IMR-90 (cell line): ENCODE data around the gene S100Z. TPM values are rescaled to one million over a fixed set of nuclear protein-coding genes. Genes with fewer than 3 reads are reported as not detected.

Experiments
- ATAC-seq: fragments of 200-7000 bp; cut with Tn5 transposase; 2 replicates; pipeline ENCODE4 v1.9.1; 2020; ENCODE audit warnings: low read depth, mild to moderate bottlenecking, moderate library complexity
- BruUV-seq: library from RNA; stranded (reverse); fragments of 400-500 nt; replicated peaks from 2 replicates; lab custom pipeline; 2021; lab: Mats Ljungman, UMichigan
- CTCF ChIA-PET: fragments of 300-600 bp; formaldehyde crosslinking; extraction: SDS; loops from one replicate; lab custom pipeline; 2021; ENCODE audit warnings: antibody characterized with exemption; lab: Yijun Ruan, JAX
- POLR2A ChIA-PET: fragments of 300-600 bp; sonication (Branson Sonifier 250); formaldehyde crosslinking; loops from one replicate; lab custom pipeline; 2022; ENCODE audit warnings: antibody characterized with exemption; ENCODE audit not compliant: unreplicated experiment; lab: Charles Lee
- DNase-seq: peaks from one replicate; pipeline ENCODE4 v3.0.0; 2013
- H2AFZ ChIP-seq: replicated peaks from 2 replicates; pipeline ENCODE3; 2013; ENCODE audit warnings: low read length, mild to moderate bottlenecking; ENCODE audit not compliant: poor library complexity
- H2AK5ac ChIP-seq: 2 replicates; pipeline ENCODE4 v1.6.1; 2013; ENCODE audit warnings: low read depth, low read length, inconsistent platforms
- H2AK9ac ChIP-seq: replicated peaks from 2 replicates; pipeline ENCODE3; 2013; ENCODE audit warnings: mild to moderate bottlenecking, low read depth, low read length, moderate library complexity; ENCODE audit not compliant: poor library complexity
- H2BK120ac ChIP-seq: 2 replicates; pipeline ENCODE4 v1.6.1; 2013; ENCODE audit warnings: low read depth, low read length, inconsistent platforms
- H2BK15ac ChIP-seq: 3 replicates; pipeline ENCODE4 v1.6.1; 2013; ENCODE audit warnings: low read depth, low read length, inconsistent platforms
- H2BK20ac ChIP-seq: 2 replicates; pipeline ENCODE4 v1.6.1; 2013; ENCODE audit warnings: low read depth, mild to moderate bottlenecking, inconsistent platforms, low read length, moderate library complexity
- H2BK5ac ChIP-seq: 2 replicates; pipeline ENCODE4 v1.6.1; 2013; ENCODE audit warnings: mild to moderate bottlenecking, low read depth, low read length, inconsistent platforms; ENCODE audit not compliant: poor library complexity, severe bottlenecking
- H3K14ac ChIP-seq: replicated peaks from 2 replicates; pipeline ENCODE4 v1.6.1; 2013; ENCODE audit warnings: low read depth, low read length, inconsistent platforms
- H3K18ac ChIP-seq: 2 replicates; pipeline ENCODE4 v1.6.1; 2013; ENCODE audit warnings: low read depth, low read length, control low read depth
- H3K23ac ChIP-seq: 2 replicates; pipeline ENCODE4 v1.6.1; 2013; ENCODE audit warnings: low read depth, low read length, inconsistent platforms
- H3K27ac ChIP-seq: 2 replicates; pipeline ENCODE4 v1.5.1; 2013; ENCODE audit warnings: mild to moderate bottlenecking, control low read depth, low read length; ENCODE audit not compliant: insufficient read depth
- H3K27me3 ChIP-seq: 2 replicates; pipeline ENCODE4 v1.6.1; 2013; ENCODE audit warnings: low read length; ENCODE audit not compliant: control insufficient read depth, insufficient read depth
- H3K36me3 ChIP-seq: 2 replicates; pipeline ENCODE4 v1.6.1; 2013; ENCODE audit warnings: low read length, mixed read lengths; ENCODE audit not compliant: control insufficient read depth, insufficient read depth
- H3K4ac ChIP-seq: 2 replicates; pipeline ENCODE4 v1.6.1; 2013; ENCODE audit warnings: low read depth, low read length, inconsistent platforms
- H3K4me1 ChIP-seq: 2 replicates; pipeline ENCODE4 v1.6.1; 2013; ENCODE audit warnings: low read length, mixed read lengths; ENCODE audit not compliant: control insufficient read depth, insufficient read depth
- H3K4me2 ChIP-seq: 2 replicates; pipeline ENCODE4 v1.6.1; 2013; ENCODE audit warnings: low read depth, mild to moderate bottlenecking, control low read depth, low read length, moderate library complexity
- H3K4me3 ChIP-seq: 2 replicates; pipeline ENCODE4 v1.5.1; 2013; ENCODE audit warnings: low read depth, mild to moderate bottlenecking, control low read depth, low read length, moderate library complexity; ENCODE audit not compliant: insufficient read depth
- H3K56ac ChIP-seq: 2 replicates; pipeline ENCODE4 v1.6.1; 2013; ENCODE audit warnings: low read length, inconsistent platforms; ENCODE audit not compliant: insufficient read depth; ENCODE audit errors: extremely low read depth
- H3K79me1 ChIP-seq, 2 experiments: 2 replicates each; pipeline ENCODE4 v1.6.1; 2013; ENCODE audit warnings: low read length in 2 of 2, inconsistent platforms in 1 of 2, low read depth in 1 of 2
- H3K9ac ChIP-seq: 2 replicates; pipeline ENCODE4 v1.6.1; 2013; ENCODE audit warnings: low read depth, low read length, control low read depth
- H3K9me1 ChIP-seq: 2 replicates; pipeline ENCODE4 v1.6.1; 2013; ENCODE audit warnings: low read length, inconsistent platforms; ENCODE audit not compliant: insufficient read depth
- H3K9me3 ChIP-seq: 2 replicates; pipeline ENCODE4 v1.6.1; 2013; ENCODE audit warnings: low read length; ENCODE audit not compliant: control insufficient read depth, insufficient read depth
- H4K20me1 ChIP-seq: 2 replicates; pipeline ENCODE4 v1.6.1; 2013; ENCODE audit warnings: low read length, inconsistent platforms; ENCODE audit not compliant: insufficient read depth
- H4K5ac ChIP-seq: 2 replicates; pipeline ENCODE4 v1.6.1; 2013; ENCODE audit warnings: mild to moderate bottlenecking, low read depth, low read length, control low read depth
- H4K8ac ChIP-seq, 2 experiments: 2 replicates each; pipeline ENCODE4 v1.6.1; 2013; ENCODE audit warnings: low read depth in 2 of 2, low read length in 2 of 2, control low read depth in 1 of 2, inconsistent platforms in 1 of 2
- H4K91ac ChIP-seq: 2 replicates; pipeline ENCODE4 v1.6.1; 2013; ENCODE audit warnings: low read depth, low read length, inconsistent platforms; ENCODE audit not compliant: insufficient read depth
- BHLHE40 ChIP-seq: fragments of 150-350 bp; IDR thresholded peaks from 2 replicates; pipeline ENCODE4 v1.6.1; 2016; ENCODE audit warnings: mild to moderate bottlenecking, low read depth, low read length
- CEBPB ChIP-seq: IDR thresholded peaks from 2 replicates; pipeline ENCODE4 v1.6.1; 2012; ENCODE audit warnings: low read depth, low read length, improper control_type of control experiment
- CHD1 ChIP-seq: IDR thresholded peaks from 2 replicates; pipeline ENCODE4 v1.6.1; 2012; ENCODE audit warnings: low read depth, low read length, improper control_type of control experiment
- CTCF ChIP-seq: conservative IDR thresholded peaks from 2 replicates; pipeline ENCODE4 v1.5.1; 2012; ENCODE audit warnings: mild to moderate bottlenecking, low read depth, low read length, improper control_type of control experiment
- ELK1 ChIP-seq: fragments of 150-350 bp; IDR thresholded peaks from 2 replicates; pipeline ENCODE4 v1.6.1; 2016; ENCODE audit warnings: low read depth, mild to moderate bottlenecking, low read length, moderate library complexity, borderline replicate concordance
- FOS ChIP-seq: fragments of 150-350 bp; IDR thresholded peaks from 2 replicates; pipeline ENCODE4 v1.6.1; 2016; ENCODE audit warnings: low read depth, low read length
- MAFK ChIP-seq: IDR thresholded peaks from 2 replicates; pipeline ENCODE4 v1.6.1; 2012; ENCODE audit warnings: low read depth, low read length, improper control_type of control experiment
- MAZ ChIP-seq: IDR thresholded peaks from 2 replicates; pipeline ENCODE4 v1.6.1; 2012; ENCODE audit warnings: low read depth, mild to moderate bottlenecking, low read length, improper control_type of control experiment, moderate library complexity, borderline replicate concordance
- MXI1 ChIP-seq: IDR thresholded peaks from 2 replicates; pipeline ENCODE4 v1.6.1; 2012; ENCODE audit warnings: low read depth, mild to moderate bottlenecking, low read length, moderate library complexity, borderline replicate concordance
- NFE2L2 ChIP-seq: fragments of 150-350 bp; IDR thresholded peaks from 2 replicates; pipeline ENCODE4 v1.6.1; 2016; ENCODE audit warnings: low read depth, mild to moderate bottlenecking, low read length
- POLR2A ChIP-seq: IDR thresholded peaks from 2 replicates; pipeline ENCODE4 v1.6.1; 2012; ENCODE audit warnings: mild to moderate bottlenecking, low read depth, low read length
- RCOR1 ChIP-seq: IDR thresholded peaks from 2 replicates; pipeline ENCODE4 v1.6.1; 2012; ENCODE audit warnings: mild to moderate bottlenecking, low read length, improper control_type of control experiment; ENCODE audit not compliant: insufficient replicate concordance
- RFX5 ChIP-seq: IDR thresholded peaks from 2 replicates; pipeline ENCODE4 v1.8.0; 2012; ENCODE audit warnings: low read depth, mild to moderate bottlenecking, low read length, moderate library complexity
- SMC3 ChIP-seq: fragments of 150-350 bp; IDR thresholded peaks from 2 replicates; pipeline ENCODE4 v1.6.1; 2016; ENCODE audit warnings: low read depth, mild to moderate bottlenecking, antibody characterized with exemption, low read length, moderate library complexity
- USF2 ChIP-seq: fragments of 150-350 bp; IDR thresholded peaks from 2 replicates; pipeline ENCODE4 v1.6.1; 2017; ENCODE audit warnings: mild to moderate bottlenecking, antibody characterized with exemption, low read length, low read depth
- WGBS, 2 experiments: methylation state at CpG; one replicate each; pipeline versions ENCODE4 v1.1.5 to v1.1.7; 2013; ENCODE audit warnings: missing lambda C conversion rate in 2 of 2; ENCODE audit not compliant: insufficient read length in 1 of 2; ENCODE audit errors: extremely low coverage in 2 of 2; 5-methylcytosine and 5-hydroxymethylcytosine counted together
- dilution Hi-C: fragments of 300-500 bp; cut with HindIII; formaldehyde crosslinking; loops from one replicate; pipeline ENCODE4 v1.14.3; 2018; ENCODE audit warnings: low sequenced_read_pairs; ENCODE audit not compliant: unreplicated experiment
- in situ Hi-C: fragments of 300-500 bp; cut with MboI; formaldehyde crosslinking; loops from 3 replicates; pipeline ENCODE4 v1.14.3; 2019; ENCODE audit warnings: low sequenced_read_pairs, inconsistent platforms, mixed read lengths
- intact Hi-C: fragments of 100-400 bp; cut with micrococcal nuclease; formaldehyde crosslinking; loops from 2 replicates; pipeline ENCODE4 v1.10.0; 2022
- polyA plus RNA-seq, 3 experiments: library from polyadenylated mRNA; depleted of rRNA; stranded (reverse); fragments of >200 nt; gene quantifications; 2 replicates each; pipeline ENCODE4 v1.2.3, GENCODE V29; 2012; ENCODE audit warnings: low replicate concordance in 1 of 3
- total RNA-seq: library from RNA; depleted of rRNA; stranded (reverse); fragments of >200 nt; gene quantifications from 2 replicates; pipeline ENCODE4 v1.2.3, GENCODE V29; 2012

Gene S100Z
- total and polyA plus RNA-seq, 2 of the 4 experiments (the other 2 are of a cell fraction) = not detected

- dilution Hi-C loops = no loop called here
- Histone ChIP-seq H3K9me1 (no peaks in the 10 kb centered on the region; the same call in 1 of the 2 replicates), H3K9ac (no peak overlapping the region), H2AK5ac (no peak overlapping the region), H2BK5ac (no peak overlapping the region), H3K27me3 (peaks cover 4% of the 10 kb centered on the region; the same call in 1 of the 2 replicates), H3K23ac (no peak overlapping the region), H3K79me1 (no peaks in the 10 kb centered on the region), H3K36me3 (no peaks in the 10 kb centered on the region), H3K27ac (no peak overlapping the region), H3K14ac (no peak overlapping the region), H2AFZ (no peak overlapping the region), H2AK9ac (no peak overlapping the region), H3K4ac (no peak overlapping the region), H3K56ac (no peak overlapping the region), H4K91ac (no peak overlapping the region), H2BK20ac (no peak overlapping the region), H3K4me1 (no peaks in the 10 kb centered on the region), H3K18ac (no peak overlapping the region), H3K4me2 (no peak overlapping the region), H2BK120ac (no peak overlapping the region), H4K20me1 (no peaks in the 10 kb centered on the region), H4K5ac (no peak overlapping the region), H3K4me3 (no peak overlapping the region), H4K8ac (no peak overlapping the region), H2BK15ac (no peak overlapping the region), H3K9me3 (no peaks in the 10 kb centered on the region)
- TF ChIP-seq USF2 (no peak), MAZ (no peak), CHD1 (no peak), MXI1 (no peak), CTCF (no peak), POLR2A (no peak), RFX5 (no peak), BHLHE40 (no peak), RCOR1 (no peak), FOS (no peak), NFE2L2 (no peak), MAFK (no peak), CEBPB (no peak), ELK1 (no peak), SMC3 (no peak)
- 83% methylated on average over 1 of the region's 3 CpGs; no CpG with 5 or more reads in 1 of the 2 experiments for WGBS, 2 experiments
- POLR2A ChIA-PET = no interaction called here
- BruUV-seq = no TSS peak
- ATAC-seq = no peak
- in situ Hi-C loops = no loop called here
- CTCF ChIA-PET = no interaction called here
- intact Hi-C loops = no loop called here
- no peak for DNase-seq
Measured at GRCh38 chr5:76918539-76918938, 68.7 kb downstream of the S100Z start.
